Measurements from ENCODE around the gene CISH.

- TF ChIP-seq, protein P1, sequence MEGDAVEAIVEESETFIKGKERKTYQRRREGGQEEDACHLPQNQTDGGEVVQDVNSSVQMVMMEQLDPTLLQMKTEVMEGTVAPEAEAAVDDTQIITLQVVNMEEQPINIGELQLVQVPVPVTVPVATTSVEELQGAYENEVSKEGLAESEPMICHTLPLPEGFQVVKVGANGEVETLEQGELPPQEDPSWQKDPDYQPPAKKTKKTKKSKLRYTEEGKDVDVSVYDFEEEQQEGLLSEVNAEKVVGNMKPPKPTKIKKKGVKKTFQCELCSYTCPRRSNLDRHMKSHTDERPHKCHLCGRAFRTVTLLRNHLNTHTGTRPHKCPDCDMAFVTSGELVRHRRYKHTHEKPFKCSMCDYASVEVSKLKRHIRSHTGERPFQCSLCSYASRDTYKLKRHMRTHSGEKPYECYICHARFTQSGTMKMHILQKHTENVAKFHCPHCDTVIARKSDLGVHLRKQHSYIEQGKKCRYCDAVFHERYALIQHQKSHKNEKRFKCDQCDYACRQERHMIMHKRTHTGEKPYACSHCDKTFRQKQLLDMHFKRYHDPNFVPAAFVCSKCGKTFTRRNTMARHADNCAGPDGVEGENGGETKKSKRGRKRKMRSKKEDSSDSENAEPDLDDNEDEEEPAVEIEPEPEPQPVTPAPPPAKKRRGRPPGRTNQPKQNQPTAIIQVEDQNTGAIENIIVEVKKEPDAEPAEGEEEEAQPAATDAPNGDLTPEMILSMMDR (IDR thresholded peaks at IDR 0.05), result no peak
- peak; percentile 71 for TF ChIP-seq POLR2AphosphoS5 (IDR thresholded peaks at IDR 0.05)
These were observed 8.8 kb upstream of the CISH start for GRCh38 chr3:50620420-50620819.
